GM12891 (cell line): ENCODE data around the gene AHRR.

Experiments used
- PAX5 ChIP-seq: IDR thresholded peaks from 2 replicates; pipeline ENCODE4 v1.6.1; 2011; ENCODE audit warnings: low read length, moderate library complexity, mild to moderate bottlenecking; ENCODE audit not compliant: insufficient read depth, severe bottlenecking
- POLR2A ChIP-seq: IDR thresholded peaks from 2 replicates; pipeline ENCODE4 v1.6.1; 2011; ENCODE audit warnings: low read depth, low read length, control low read depth
- POLR2AphosphoS5 ChIP-seq: IDR thresholded peaks from 2 replicates; pipeline ENCODE4 v1.6.1; 2011; ENCODE audit warnings: low read depth, low read length, control low read depth
- POU2F2 ChIP-seq: IDR thresholded peaks from 2 replicates; pipeline ENCODE4 v1.6.1; 2011; ENCODE audit warnings: low read depth, mild to moderate bottlenecking, control low read depth, low read length, moderate library complexity
- SPI1 ChIP-seq: IDR thresholded peaks from 2 replicates; pipeline ENCODE4 v1.6.1; 2011; ENCODE audit warnings: low read depth, low read length, control low read depth
- TAF1 ChIP-seq: IDR thresholded peaks from 2 replicates; pipeline ENCODE4 v1.6.1; 2011; ENCODE audit warnings: low read depth, low read length, control low read depth

DNA sequence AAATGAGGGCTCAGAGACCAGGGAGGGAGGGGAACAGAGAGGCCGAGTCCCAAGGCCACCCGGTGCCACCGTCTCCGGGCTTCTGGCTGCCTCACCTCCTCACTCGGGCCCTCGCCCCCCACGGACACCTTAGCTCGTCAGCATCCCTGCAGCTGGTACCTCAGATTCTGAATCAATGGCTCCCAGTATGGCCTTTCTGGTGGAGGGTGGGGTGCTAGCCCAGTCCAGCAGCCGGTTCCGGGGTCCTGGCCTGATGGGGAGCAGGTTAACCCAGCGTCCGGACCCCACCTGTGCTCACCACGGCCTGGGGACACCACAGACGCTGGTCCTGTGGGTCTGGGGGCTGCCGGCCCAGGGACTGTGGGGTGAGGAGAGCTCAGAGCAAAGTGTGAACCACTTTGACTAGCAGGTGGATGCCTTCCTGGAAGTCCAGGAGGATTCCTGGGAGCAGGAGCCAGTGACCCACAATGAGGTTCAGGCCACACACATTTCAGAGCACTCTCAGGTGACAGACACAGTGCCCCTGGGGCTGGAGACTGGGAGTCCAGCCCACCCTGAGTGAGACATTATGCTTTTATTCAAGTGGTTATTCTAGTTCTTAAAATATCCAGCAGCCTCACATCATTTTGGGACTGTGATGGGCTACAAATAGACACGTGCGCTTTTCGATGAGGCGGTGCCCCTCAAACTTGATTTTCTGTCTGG is 53.3 kb downstream of the AHRR start:
- TF ChIP-seq POLR2AphosphoS5 (peak; percentile 75; the same call in 1 of the 2 replicates), POLR2A (0 out of 2 replicates have a peak, but pooled peaks have one; percentile 40), TAF1 (no peak), SPI1 (no peak), PAX5 (no peak), POU2F2 (no peak)
